ENCODE measurements around the gene RAB6B.

DNA sequence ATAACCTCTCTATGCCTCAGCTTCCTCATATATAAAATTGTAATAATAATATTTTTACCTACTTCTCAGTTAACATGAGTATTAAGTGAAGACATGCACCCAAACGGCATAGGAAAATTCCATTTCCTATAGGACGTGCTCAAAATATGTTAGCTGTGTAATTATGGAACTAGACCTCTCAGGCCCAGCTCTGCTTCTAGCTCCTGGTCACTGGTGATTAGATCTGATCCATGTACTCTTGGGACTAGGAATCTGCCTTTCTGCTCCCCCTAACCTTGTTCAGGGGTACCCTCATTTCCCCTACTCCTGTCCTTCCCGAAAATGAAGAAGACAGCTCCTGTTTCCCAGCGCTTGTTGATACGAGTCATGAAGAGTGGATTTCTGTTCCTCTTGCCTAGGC is 119.8 kb downstream of the RAB6B start:
- no peak for TF ChIP-seq CREB1 (CRISPR knock-in tag; IDR thresholded peaks at IDR 0.05; ENCODE audit: low read depth)
- TF ChIP-seq JUNB (IDR thresholded peaks at IDR 0.05; ENCODE audit: unreplicated experiment), result no peak
